H1 (cell line): ENCODE measurements around the gene TXNL4A. TPM values are rescaled to one million over a fixed set of nuclear protein-coding genes. Genes with fewer than 3 reads are reported as not detected.

ENCODE experiments used
- CTCF ChIA-PET: fragments of 300-600 bp; sonication (Branson Sonifier 250); formaldehyde crosslinking; loops from one replicate; lab custom pipeline; 2021; ENCODE audit not compliant: partially characterized antibody; lab: Charles Lee
- POLR2A ChIA-PET: fragments of 300-600 bp; sonication (Branson Sonifier 250); formaldehyde crosslinking; loops from one replicate; lab custom pipeline; 2021; ENCODE audit warnings: inconsistent platforms; ENCODE audit not compliant: partially characterized antibody; lab: Charles Lee
- DNase-seq, 2 experiments: peaks; one replicate each; pipeline versions ENCODE4 v3.0.0 to v3.0.0-alpha.2; 2010 to 2022; ENCODE audit warnings: low spot score in 2 of 2, low read depth in 1 of 2, mixed read lengths in 1 of 2
- FAIRE-seq: peaks from 2 replicates; lab custom pipeline; 2011; peaks lifted over from hg19 to GRCh38; lab: Jason Lieb, UNC
- H2AFZ ChIP-seq: 2 replicates; pipeline ENCODE4 v1.8.1; 2012; ENCODE audit warnings: low read length, inconsistent platforms
- H2AK5ac ChIP-seq: 2 replicates; pipeline ENCODE4 v1.6.1; 2013; ENCODE audit warnings: low read depth, low read length
- H2BK120ac ChIP-seq: replicated peaks from 2 replicates; pipeline ENCODE3; 2013; ENCODE audit warnings: low read depth, low read length, inconsistent platforms
- H2BK12ac ChIP-seq: 2 replicates; pipeline ENCODE4 v1.6.1; 2013; ENCODE audit warnings: low read depth, low read length
- H2BK15ac ChIP-seq: 2 replicates; pipeline ENCODE4 v1.6.1; 2013; ENCODE audit warnings: low read length
- H2BK20ac ChIP-seq: 2 replicates; pipeline ENCODE4 v1.6.1; 2013; ENCODE audit warnings: low read length
- H2BK5ac ChIP-seq: 2 replicates; pipeline ENCODE4 v1.6.1; 2013; ENCODE audit warnings: low read depth, low read length
- H3K14ac ChIP-seq: 2 replicates; pipeline ENCODE4 v1.6.1; 2013; ENCODE audit warnings: inconsistent platforms; ENCODE audit not compliant: insufficient read length
- H3K18ac ChIP-seq: 2 replicates; pipeline ENCODE4 v1.6.1; 2013; ENCODE audit warnings: low read length; ENCODE audit errors: extremely low read depth
- H3K23ac ChIP-seq: 2 replicates; pipeline ENCODE4 v1.6.1; 2013; ENCODE audit warnings: inconsistent platforms; ENCODE audit not compliant: insufficient read length
- H3K23me2 ChIP-seq: 2 replicates; pipeline ENCODE4 v1.6.1; 2013; ENCODE audit warnings: low read depth, low read length
- H3K27ac ChIP-seq: 2 replicates; pipeline ENCODE4 v1.6.1; 2011; ENCODE audit warnings: low read depth, low read length, inconsistent platforms
- H3K27me3 ChIP-seq, 4 experiments: replicated peaks in 1 of 4; 1 replicate in 1 of 4; 2 replicates in 3 of 4; pipeline versions ENCODE4 v1.6.1 to v1.8.1; 2011 to 2013; ENCODE audit warnings: low read length in 3 of 4, mild to moderate bottlenecking in 3 of 4, inconsistent platforms in 2 of 4, mixed read lengths in 2 of 4, moderate library complexity in 1 of 4; ENCODE audit not compliant: control insufficient read depth in 3 of 4, insufficient read depth in 3 of 4; ENCODE audit errors: extremely low read depth in 1 of 4
- H3K36me3 ChIP-seq, 4 experiments: 2 replicates each; pipeline versions ENCODE4 v1.6.1 to v1.8.1; 2011 to 2013; ENCODE audit warnings: mild to moderate bottlenecking in 4 of 4, low read length in 3 of 4, moderate library complexity in 2 of 4, control low read depth in 1 of 4, inconsistent platforms in 1 of 4; ENCODE audit not compliant: insufficient read depth in 4 of 4, control insufficient read depth in 2 of 4
- H3K4ac ChIP-seq: replicated peaks from 2 replicates; pipeline ENCODE3; 2013; ENCODE audit warnings: low read length, low read depth, mixed read lengths, inconsistent platforms; ENCODE audit not compliant: insufficient read length
- H3K4me1 ChIP-seq, 4 experiments: replicated peaks in 1 of 4; 1 replicate in 1 of 4; 2 replicates in 3 of 4; pipeline versions ENCODE4 v1.6.1 to v1.8.1; 2011 to 2013; ENCODE audit warnings: low read length in 3 of 4, inconsistent platforms in 2 of 4, mixed read lengths in 1 of 4; ENCODE audit not compliant: insufficient read depth in 4 of 4, control insufficient read depth in 3 of 4
- H3K4me2 ChIP-seq, 2 experiments: 2 replicates each; pipeline versions ENCODE4 v1.6.1 to v1.8.1; 2011 to 2013; ENCODE audit warnings: low read depth in 2 of 2, low read length in 2 of 2, control low read depth in 1 of 2, inconsistent platforms in 1 of 2, mild to moderate bottlenecking in 1 of 2; ENCODE audit not compliant: insufficient read depth in 1 of 2
- H3K4me3 ChIP-seq, 4 experiments: fragments of 200-600, 300-600 bp in 1 of 4; sonication (generic), shearing (Covaris generic), sonication (Bioruptor Twin) in 1 of 4; 2 replicates each; pipeline versions ENCODE4 v1.5.1 to v1.8.1; 2011 to 2016; ENCODE audit warnings: low read length in 4 of 4, low read depth in 3 of 4, control low read depth in 2 of 4, inconsistent platforms in 2 of 4, mild to moderate bottlenecking in 2 of 4, mixed read lengths in 1 of 4, moderate library complexity in 1 of 4; ENCODE audit not compliant: insufficient read depth in 2 of 4; ENCODE audit errors: extremely low read depth in 1 of 4
- H3K56ac ChIP-seq: replicated peaks from 2 replicates; pipeline ENCODE3; 2013; ENCODE audit warnings: low read depth, mild to moderate bottlenecking, mixed read lengths, low read length, inconsistent platforms; ENCODE audit not compliant: insufficient read length
- H3K79me1 ChIP-seq: 2 replicates; pipeline ENCODE4 v1.6.1; 2013; ENCODE audit warnings: low read depth, low read length, control low read depth
- H3K79me2 ChIP-seq, 2 experiments: 2 replicates each; pipeline versions ENCODE4 v1.6.1 to v1.8.1; 2012 to 2013; ENCODE audit warnings: low read length in 2 of 2, mild to moderate bottlenecking in 2 of 2, inconsistent platforms in 1 of 2; ENCODE audit not compliant: insufficient read depth in 2 of 2, control insufficient read depth in 1 of 2
- H3K9ac ChIP-seq, 4 experiments: replicated peaks in 1 of 4; 1 replicate in 1 of 4; 2 replicates in 3 of 4; pipeline versions ENCODE4 v1.6.1 to v1.8.1; 2011 to 2013; ENCODE audit warnings: low read depth in 3 of 4, low read length in 3 of 4, control low read depth in 2 of 4, mild to moderate bottlenecking in 2 of 4, moderate library complexity in 2 of 4, inconsistent platforms in 1 of 4; ENCODE audit errors: extremely low read depth in 1 of 4
- H3K9me3 ChIP-seq, 2 experiments: 2 replicates each; pipeline versions ENCODE4 v1.6.1 to v1.8.1; 2012 to 2013; ENCODE audit warnings: mild to moderate bottlenecking in 2 of 2, moderate library complexity in 2 of 2, control low read depth in 1 of 2, inconsistent platforms in 1 of 2, low read depth in 1 of 2, low read length in 1 of 2, mixed read lengths in 1 of 2; ENCODE audit not compliant: insufficient read depth in 2 of 2
- H4K20me1 ChIP-seq, 2 experiments: replicated peaks in 1 of 2; 2 replicates each; pipeline versions ENCODE3 to v1.8.1; 2011 to 2013; ENCODE audit warnings: inconsistent platforms in 2 of 2, low read length in 2 of 2, mild to moderate bottlenecking in 1 of 2; ENCODE audit not compliant: insufficient read depth in 2 of 2, control insufficient read depth in 1 of 2
- H4K5ac ChIP-seq: 2 replicates; pipeline ENCODE4 v1.6.1; 2013; ENCODE audit warnings: low read length, low read depth, mixed read lengths, inconsistent platforms; ENCODE audit not compliant: insufficient read length
- H4K8ac ChIP-seq: 2 replicates; pipeline ENCODE4 v1.8.0; 2013; ENCODE audit warnings: mild to moderate bottlenecking, moderate library complexity, low read length, inconsistent platforms; ENCODE audit not compliant: insufficient read depth; ENCODE audit errors: extremely low read depth
- H4K91ac ChIP-seq: replicated peaks from 2 replicates; pipeline ENCODE3; 2013; ENCODE audit warnings: low read length, mixed read lengths, inconsistent platforms; ENCODE audit not compliant: insufficient read length
- SIRT6 ChIP-seq: IDR thresholded peaks from one replicate; pipeline ENCODE4 v1.7.1; 2012; ENCODE audit warnings: low read length, inconsistent platforms
- WGBS, 2 experiments: shearing (Covaris generic) in 1 of 2; methylation state at CpG; one replicate each; pipeline versions ENCODE4 v1.1.6 to v1.1.7; 2013 to 2015; ENCODE audit warnings: low lambda C conversion rate in 2 of 2, mixed read lengths in 2 of 2, inconsistent platforms in 1 of 2, low coverage in 1 of 2, missing lambda C conversion rate in 1 of 2; ENCODE audit not compliant: insufficient replicate concordance in 2 of 2, insufficient coverage in 1 of 2, insufficient read length in 1 of 2; ENCODE audit errors: extremely low coverage in 1 of 2, missing lambda C conversion rate in 1 of 2; 5-methylcytosine and 5-hydroxymethylcytosine counted together
- polyA plus RNA-seq, 7 experiments: library from polyadenylated mRNA; depleted of rRNA in 3 of 7; stranded (reverse) in 5 of 7; unstranded in 2 of 7; fragments of >200 nt in 5 of 7; fragments of 200-250 nt in 2 of 7; gene quantifications; 1 replicate in 5 of 7; 2 replicates in 1 of 7; 4 replicates in 1 of 7; pipeline versions ENCODE4 v1.2.1 to v1.2.3, GENCODE V29; 2011 to 2013; ENCODE audit warnings: missing spikeins in 2 of 7, mixed read lengths in 2 of 7
- total RNA-seq: library from RNA; stranded (reverse); fragmentation: NEBNext Ultra II Directional; extraction: Animal tissue kit (Norgen Biotek cat#: 25700); gene quantifications from 2 replicates; pipeline ENCODE4 v1.2.1, GENCODE V29; 2021
- TF ChIP-seq, protein P1 (sequence below): IDR thresholded peaks from 2 replicates; pipeline ENCODE4 v1.6.1; 2011; ENCODE audit warnings: low read length, improper control_type of control experiment

The TXNL4A gene
- total and polyA plus RNA-seq, 2 of the 8 experiments (the other 6 are each of a cell fraction or from before 2014, with no cell fraction given): 169 to 181 TPM

DNA sequence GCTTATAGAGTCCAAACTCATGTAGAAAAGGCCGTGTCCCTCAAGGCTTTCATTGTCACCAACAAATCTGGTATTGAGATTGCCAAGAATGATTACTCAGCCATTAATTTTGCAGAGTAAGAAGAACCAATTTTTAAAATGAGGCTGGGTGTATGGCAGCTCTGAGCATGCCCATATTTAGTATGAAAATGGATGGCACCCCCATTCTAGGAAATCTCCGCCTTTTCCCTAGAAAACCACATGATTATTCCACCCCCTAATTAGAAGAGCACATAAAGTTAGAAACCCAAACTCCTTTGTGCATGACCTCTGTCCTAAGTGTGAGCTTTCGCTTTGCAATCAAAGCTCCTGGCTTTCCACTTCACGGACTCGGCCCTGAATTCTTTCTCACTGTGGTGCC lies 14.1 kb upstream of the TXNL4A start:
- no peak overlapping the region for H2BK15ac ChIP-seq
- H2AFZ ChIP-seq: no peak overlapping the region
- no peaks in the 10 kb centered on the region for H3K36me3 ChIP-seq
- H2BK20ac ChIP-seq: no peak overlapping the region
- no peak overlapping the region for H4K91ac ChIP-seq
- H4K5ac ChIP-seq: no peak overlapping the region
- no peaks in the 10 kb centered on the region for H3K4me1 ChIP-seq
- H3K23ac ChIP-seq: no peak overlapping the region
- CTCF ChIA-PET: interaction anchor here (0.6 to 1.6 kb wide), 3 partner anchors 15 to 156 kb away, joined by 3 to 4 read pairs (median 3); no protein-coding TSS in a partner anchor
- H3K79me2 ChIP-seq: no peaks in the 10 kb centered on the region
- H3K23me2 ChIP-seq: no peaks in the 10 kb centered on the region
- 89% methylated on average over 5 of the region's 5 CpGs; no CpG with 5 or more reads in 1 of the 2 experiments for WGBS, 2 experiments
- H3K27ac ChIP-seq: no peak overlapping the region
- no peak overlapping the region for H3K4ac ChIP-seq
- H4K20me1 ChIP-seq: peaks cover 0 to 2% of the 10 kb centered on the region in 2 experiments
- no peaks in the 10 kb centered on the region for H3K27me3 ChIP-seq
- peaks cover 15 to 17% of the 10 kb centered on the region in 2 experiments for H3K9me3 ChIP-seq
- FAIRE-seq (no peak), DNase-seq (no peak)
- no peak overlapping the region for H3K14ac ChIP-seq
- no peak overlapping the region for H3K4me2 ChIP-seq
- no peak overlapping the region for H2BK5ac ChIP-seq
- TF ChIP-seq SIRT6: no peak
- TF ChIP-seq, protein P1, sequence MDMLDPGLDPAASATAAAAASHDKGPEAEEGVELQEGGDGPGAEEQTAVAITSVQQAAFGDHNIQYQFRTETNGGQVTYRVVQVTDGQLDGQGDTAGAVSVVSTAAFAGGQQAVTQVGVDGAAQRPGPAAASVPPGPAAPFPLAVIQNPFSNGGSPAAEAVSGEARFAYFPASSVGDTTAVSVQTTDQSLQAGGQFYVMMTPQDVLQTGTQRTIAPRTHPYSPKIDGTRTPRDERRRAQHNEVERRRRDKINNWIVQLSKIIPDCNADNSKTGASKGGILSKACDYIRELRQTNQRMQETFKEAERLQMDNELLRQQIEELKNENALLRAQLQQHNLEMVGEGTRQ: no peak
- no peak overlapping the region for H3K18ac ChIP-seq
- POLR2A ChIA-PET: interaction anchor here (0.5 to 2.2 kb wide), 4 partner anchors 10 to 200 kb away, joined by 3 to 7 read pairs (median 3); no protein-coding TSS in a partner anchor
- H2BK120ac ChIP-seq: no peak overlapping the region
- H4K8ac ChIP-seq: no peak overlapping the region
- no peaks in the 10 kb centered on the region for H3K79me1 ChIP-seq
- no peak overlapping the region for H3K56ac ChIP-seq
- no peak overlapping the region for H3K9ac ChIP-seq
- no peak overlapping the region for H2BK12ac ChIP-seq
- H3K4me3 ChIP-seq: no peak overlapping the region
- H2AK5ac ChIP-seq: no peak overlapping the region
